NCI-H2196 (cell line): ENCODE data around the gene PRKN.
A peak's percentile ranks its signal among the peaks of the same experiment; 100 is the strongest.

Experiments
- DNase-seq: peaks from one replicate; lab custom pipeline; 2025; ENCODE audit not compliant: unreplicated experiment; lab: John Stamatoyannopoulos, UW

Gene PRKN

DNA sequence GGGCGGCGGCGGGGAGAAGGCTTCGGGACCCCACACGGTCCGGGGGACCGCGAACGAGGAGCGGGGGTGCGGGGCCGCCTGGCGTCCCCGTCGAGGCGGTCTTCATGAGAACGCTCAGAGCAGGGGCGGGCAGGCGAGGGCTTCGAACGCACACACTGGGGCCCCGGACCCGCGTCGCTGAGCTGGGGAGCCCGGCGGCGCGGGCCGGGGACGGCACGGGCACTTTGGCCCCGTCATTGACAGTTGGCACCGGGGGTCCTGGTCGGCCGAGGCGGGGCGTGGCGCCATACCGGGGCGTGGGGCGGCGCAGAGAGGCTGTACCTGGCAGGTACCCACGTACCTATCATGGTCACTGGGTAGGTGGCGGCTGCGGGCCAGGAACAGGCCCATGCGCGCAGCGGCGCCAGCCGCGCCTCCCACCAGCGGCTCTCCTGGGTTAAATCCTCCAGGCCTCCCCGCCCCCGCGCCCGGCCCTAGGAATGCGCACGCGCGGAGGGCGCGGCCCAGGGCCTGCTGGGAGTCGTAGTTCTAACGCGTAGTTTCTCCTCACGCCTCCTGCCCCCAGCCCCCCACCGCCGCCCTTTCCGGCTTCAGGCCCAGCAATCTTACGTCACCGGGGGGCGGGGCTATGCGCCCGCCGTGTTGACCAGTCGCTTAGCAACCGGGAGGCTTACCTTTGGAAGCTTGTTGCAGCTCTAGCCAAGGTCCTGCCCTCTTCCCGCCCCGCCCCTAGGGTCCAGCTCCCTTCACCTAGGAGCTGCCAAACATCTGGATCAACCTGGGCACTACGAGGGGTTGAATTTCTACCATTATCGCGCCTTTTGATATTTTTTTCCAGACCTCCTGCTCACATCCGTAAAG is at the start of gene PRKN, which contains the start of gene PACRG:
PRKN (minus strand) TSS at position 445 of the 861 bp plus-strand sequence.
PACRG (plus strand) TSS at position 653 of the 861 bp plus-strand sequence.
- peak; percentile 92 for DNase-seq

DNA sequence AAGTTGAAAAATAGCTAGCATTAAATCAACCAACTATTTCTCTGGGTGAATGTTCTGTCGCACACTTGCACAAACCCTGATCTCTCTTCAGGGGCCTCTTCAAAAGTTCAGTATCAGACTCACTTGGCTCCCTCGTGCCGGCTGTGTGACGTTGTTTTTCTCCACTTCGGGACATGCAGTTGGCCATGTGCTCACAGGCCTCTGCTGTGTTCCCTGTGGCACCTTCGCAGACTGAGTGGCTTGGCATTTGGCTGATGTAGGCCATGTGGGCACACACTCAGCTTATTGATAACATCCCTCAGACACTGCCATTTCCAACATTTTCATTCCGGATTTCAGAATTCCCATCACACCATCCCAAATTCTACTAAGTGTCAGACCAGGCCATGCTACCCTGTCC is 49.5 kb upstream of the PRKN start:
- DNase-seq, result no peak

DNA sequence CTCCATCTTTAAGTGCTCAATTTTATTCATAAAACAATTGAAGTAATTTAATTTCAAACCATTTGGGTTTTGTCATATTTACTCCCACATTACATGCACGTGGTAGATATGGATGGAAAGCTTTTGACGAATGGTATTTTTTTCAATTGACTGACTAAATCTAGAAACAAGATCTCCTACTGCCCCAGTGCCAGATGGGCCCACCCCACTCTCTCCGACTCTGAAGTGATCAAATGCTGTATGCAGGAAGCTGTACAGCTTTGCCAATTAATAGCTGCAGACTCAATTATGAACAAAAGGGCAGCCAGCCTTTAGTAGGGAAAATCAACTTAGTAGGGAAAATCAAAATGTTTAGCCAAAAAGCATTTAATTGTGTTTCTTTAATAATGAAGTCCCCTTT is 46.4 kb upstream of the PRKN start:
- no peak for DNase-seq

DNA sequence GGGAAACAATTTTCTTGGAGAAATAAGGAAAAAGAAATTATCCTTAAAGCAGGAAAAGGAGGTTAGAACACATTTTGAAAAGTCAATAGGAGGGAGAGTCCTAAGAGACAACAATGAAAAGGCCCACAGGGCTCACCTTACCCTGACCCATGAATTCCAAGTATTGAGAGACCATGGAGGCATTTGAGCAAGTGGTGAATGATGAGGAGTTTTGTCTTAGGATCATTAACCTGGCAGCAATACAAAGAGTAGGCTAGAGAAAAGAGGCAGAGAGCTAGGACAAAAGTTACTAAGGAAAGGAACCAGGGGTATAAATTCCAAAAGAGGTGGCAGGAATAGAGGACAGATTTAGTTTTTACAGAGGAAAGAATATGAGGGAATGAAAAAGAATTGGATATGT is 44.9 kb upstream of the PRKN start:
- DNase-seq, result no peak

DNA sequence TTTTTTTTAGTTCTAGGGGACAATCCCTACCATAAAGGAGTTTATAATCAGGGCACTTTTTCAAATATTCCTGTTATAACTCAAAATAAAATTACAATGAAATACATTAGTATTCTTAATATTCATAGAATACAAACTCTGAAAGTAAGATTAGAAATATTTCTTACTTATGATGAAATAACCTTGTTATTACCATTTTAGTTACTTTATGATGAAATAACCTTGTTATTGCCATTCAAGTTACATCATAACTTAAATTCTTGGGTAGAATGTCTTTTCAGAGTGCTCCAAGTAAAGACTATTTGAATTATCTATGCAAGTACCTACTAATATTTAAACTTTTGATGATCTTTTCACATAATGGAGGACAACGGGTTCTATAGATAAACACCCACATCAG is 43.4 kb upstream of the PRKN start:
- no peak for DNase-seq

DNA sequence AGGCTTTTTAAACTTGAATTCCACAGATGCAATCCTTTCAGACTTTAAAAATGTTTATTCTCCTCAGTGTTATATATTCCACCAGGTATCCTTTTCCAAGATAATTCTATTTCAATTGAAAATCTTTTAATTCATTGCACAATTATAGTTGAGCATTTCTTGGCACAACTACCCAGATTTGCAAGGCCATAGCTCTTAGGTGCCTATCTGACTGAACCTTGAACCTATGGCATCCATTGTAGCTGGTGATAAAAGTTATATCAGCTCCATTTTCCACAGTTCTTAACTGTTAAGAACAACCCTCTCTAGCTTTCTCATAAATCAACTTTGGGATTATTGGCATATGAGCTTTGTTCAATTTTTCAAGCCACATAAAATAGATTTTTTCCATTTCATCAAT is 42.6 kb upstream of the PRKN start:
- DNase-seq, result no peak

DNA sequence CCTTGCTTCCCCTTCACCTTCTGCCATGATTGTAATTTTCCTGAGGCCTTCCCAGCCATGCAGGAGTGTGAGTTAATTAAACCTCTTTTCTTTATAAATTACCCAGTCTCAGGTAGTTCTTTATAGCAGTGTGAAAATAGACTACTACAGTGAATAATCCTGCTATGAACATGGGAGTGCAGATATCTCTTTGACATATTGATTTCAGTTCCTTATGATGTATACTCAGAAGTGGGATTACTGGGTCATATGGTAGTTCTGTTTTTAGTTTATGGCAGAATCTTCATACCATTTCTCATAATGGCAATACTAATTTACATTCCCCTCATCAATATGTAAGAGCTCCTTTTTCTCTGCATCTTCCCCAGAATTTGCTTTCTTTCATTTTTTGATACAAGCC is 26.2 kb upstream of the PRKN start:
- no peak for DNase-seq

DNA sequence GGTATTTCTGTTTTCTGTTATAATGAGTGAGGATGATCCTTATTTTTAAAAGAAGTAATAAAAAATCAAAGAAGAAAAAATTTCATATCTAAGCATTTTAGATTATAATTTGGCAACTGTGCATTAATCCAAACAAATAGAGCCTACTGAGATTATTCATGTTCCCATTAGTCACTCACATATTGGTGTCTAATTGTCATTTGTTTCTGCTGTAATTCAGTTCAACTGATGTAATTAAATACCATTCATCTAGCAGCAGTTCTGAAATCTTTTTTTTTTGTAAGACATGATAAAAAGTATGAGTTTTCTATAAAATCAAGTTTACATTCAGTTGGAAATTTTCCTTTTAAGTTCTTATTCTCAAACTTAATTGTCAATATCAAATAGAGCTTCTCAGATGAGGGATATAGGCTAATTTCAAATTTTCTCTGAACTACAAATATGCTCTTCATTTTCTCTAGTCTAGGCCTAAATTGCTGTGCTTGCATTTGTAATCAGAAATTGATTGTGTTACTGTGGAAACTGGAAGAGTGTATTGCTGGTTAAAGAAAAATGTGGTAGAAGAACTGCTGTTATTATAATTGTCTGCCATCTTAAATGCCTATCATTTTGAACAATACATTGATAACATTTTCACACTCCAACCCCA is 23.8 kb upstream of the PRKN start:
- no peak for DNase-seq

DNA sequence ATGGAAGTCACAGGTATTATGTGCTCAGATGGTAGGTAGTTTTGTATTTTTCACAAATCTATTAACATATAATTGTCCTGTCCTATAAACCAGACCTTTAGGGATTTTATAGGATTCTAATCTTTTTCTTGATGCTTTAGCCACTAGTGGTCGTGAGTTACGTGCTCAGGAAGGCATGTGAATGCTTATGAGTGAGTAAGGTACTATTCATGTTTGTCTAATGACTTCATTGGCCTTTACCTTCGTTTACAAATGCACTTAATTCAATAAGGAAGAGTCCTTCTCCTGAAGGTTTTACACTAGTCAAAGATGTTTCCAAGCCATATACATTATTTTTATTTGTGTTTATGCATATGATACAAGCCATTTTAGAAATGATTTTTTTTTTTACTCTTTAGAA is 23.2 kb upstream of the PRKN start:
- no peak for DNase-seq

DNA sequence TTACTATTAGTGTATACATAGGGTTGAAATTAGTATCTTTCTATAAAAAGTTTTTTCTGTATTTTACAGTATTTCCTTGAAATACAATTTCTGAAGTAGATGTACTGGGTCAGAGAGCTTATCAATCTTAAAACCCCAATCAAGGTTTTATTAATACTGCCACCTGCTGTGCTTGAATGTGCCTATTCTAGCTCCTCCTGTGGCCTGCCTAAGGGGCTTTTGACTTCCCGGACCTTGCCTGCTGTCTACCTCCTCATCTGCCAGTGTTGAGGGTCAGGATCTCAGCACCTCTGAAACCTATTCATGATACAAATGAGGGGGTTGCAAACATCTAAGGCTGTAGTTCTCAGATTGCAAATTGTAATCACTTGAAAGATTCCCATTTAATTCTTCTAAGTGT is 9.4 kb upstream of the PRKN start:
- no peak for DNase-seq

DNA sequence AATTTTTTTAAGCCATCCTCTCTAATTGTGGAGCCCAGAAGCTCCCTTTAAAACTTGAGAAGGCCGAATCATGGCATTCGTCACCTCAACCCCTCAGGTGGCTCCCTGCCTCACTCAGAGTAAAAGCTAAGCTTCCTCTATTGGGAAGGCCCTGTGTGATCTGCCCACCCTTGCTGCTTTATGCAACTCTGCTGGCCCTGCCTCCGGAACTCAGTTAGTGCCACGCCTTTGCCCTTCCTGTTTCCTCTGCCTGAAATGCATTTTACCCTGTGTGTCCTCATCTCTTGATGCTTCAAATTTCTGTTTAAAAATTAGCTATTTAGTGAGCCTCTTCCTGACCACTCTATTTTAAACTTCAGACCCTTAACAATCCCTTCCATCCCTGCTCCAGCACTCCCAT is 5.9 kb upstream of the PRKN start:
- no peak for DNase-seq

DNA sequence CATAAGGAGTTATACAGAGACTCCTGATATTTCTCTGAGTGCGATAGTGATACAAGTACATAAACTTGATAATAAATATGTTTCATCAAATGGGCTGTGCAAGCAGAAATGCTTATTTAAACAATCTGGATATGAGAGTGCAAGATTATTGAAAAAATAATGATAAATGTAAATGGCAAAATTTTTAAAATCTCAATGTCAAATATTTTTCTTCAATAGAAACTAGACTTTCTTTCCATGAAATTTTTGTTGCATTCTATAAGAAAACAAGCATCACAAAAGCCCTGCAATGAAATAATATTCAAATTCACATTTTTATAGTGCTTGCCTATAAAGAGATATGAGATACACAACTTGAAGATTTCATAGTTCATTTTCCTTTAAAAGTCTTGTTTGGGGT is 2.9 kb upstream of the PRKN start:
- DNase-seq, result no peak

DNA sequence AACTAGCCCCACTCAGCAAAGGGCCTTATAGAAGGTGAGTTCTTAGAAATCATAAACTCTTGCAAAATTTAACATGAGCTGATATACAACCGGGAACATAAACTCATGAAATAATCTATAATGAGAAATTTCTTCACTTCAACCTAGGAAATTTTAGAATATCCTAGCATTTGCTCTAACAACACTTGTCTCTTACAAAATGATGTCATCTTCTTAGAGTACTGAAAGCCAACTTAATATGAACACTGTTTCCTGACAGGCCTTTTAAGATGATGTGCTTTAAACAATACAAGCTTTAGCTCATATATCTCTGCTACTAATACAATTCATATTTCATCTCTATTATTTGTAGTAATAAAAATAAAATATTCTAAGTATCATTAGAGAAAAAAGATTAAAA is 1.1 kb upstream of the PRKN start:
- DNase-seq, result no peak

DNA sequence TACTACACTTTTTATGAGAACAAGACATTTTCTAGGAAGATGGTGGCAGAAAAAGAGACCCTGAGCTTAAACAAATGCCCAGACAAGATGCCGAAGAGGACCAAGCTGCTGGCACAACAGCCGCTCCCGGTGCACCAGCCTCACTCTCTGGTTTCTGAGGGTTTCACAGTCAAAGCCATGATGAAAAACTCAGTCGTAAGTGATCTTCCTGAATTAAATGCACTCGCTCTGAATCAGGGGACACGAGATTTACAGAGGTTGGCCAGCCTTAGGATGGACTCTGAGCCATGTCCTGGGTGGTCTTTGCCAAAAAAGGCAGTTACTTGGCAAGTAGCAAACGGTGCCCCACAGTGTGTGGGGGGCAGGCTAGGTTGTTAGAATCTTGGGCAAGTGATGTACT is 631 bp upstream of the PRKN start:
- no peak for DNase-seq

DNA sequence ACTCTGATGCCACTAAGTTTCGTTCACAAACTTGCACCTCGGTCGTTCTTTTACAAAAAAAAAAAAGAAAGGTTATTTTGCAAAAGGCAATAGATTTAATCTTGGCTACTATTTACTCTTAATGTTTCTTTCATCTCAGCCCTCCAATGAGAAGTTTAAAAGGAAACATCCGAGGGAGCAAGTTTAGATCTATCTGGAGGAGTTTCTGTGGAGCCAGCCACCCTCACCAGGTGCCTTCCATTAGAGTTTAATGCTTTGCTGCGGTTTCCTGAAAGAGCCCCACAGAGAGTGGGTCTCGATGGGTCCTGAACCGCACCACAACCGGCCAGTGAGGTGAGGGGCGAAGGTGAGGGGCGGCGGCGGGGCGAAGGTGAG is 632 bp downstream of the PRKN start:
- no peak for DNase-seq

DNA sequence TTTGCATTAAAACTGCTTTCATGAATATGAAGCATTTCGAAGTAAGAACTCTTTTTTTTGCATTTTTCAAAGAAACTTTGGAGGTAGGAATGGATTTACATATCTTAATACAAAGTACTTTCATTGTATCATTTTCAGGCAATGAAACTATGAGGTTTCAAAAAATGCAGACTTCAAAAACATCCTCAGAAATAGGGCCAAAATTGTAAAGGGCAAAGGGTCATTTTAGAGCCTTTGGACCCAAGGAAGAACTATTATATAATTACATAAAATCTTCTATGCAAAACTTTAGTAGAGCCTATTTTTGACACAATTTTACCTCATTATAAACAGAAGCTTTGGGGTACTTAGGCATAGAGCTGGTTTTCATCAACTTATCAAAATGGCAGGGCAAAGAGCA is 4.9 kb downstream of the PRKN start:
- DNase-seq, result no peak

DNA sequence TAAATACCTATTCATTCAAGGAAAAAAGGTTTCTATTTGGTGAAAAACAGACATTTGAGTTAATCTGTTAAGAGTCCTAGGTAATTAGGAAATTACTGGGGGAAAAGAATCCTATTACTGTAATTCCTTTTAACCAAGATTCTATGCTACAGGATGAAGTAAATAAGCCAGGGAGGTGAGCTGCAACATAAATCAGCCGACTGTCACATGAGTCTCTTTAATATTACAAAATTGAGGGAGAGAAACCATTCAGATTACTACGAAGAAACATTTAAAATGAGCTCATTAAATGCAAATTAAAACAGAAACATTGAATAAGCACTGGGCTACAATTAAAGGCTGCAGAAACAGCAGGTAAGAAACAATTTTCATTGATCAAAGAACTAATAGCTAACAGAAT is 5.3 kb downstream of the PRKN start:
- no peak for DNase-seq

DNA sequence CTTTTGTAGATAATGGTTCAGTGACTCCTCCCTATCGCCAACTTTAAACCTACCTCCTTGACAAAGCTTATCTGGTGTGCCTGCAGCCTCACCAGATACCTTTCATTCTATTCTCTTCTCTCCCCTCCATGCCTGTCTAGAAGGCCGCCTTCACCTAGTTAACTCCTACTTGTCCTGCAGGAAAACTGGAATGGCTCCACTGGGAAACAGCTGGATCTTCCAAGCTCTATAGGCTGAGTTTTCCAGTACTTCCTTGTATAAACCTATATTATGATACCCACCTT is 6.2 kb downstream of the PRKN start:
- no peak for DNase-seq

DNA sequence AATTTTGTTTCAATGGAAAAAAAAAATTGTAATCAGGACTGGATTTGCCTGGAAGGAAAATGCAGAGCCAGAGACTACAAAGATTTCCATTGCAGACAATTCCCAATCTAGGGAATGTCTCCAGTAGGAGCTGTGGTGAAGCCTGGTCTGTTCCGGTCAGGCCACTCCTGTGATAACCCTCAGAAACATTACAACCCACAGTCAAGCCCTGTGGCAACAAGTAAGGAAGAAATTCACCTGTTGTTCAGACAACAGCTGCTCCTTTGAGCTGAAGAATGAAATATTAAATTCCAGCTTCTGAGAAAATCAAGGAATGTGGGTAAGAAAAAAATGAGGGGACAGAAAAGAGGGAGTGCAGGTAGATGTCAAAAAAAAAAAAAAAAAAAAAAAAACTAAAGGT is 8.0 kb downstream of the PRKN start:
- DNase-seq, result no peak

DNA sequence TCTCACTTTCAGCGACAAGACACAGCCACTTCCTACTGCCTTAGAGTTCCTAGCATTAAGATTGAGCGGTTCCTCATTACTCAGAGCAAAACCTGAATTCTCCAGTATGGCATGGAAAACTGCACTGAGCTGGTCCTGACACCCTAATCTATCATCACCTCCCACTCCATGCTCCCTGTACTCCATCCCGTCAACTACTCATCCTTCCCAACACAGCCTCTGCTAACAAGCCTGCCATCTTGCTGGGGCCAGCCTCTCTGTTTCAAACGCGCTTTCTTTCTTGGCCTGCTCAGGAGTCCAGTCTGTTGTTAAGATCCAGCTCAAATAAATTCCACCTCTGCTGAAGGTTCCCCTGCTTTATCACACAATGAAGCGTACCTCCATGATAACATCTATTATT is 12.0 kb downstream of the PRKN start:
- no peak for DNase-seq

DNA sequence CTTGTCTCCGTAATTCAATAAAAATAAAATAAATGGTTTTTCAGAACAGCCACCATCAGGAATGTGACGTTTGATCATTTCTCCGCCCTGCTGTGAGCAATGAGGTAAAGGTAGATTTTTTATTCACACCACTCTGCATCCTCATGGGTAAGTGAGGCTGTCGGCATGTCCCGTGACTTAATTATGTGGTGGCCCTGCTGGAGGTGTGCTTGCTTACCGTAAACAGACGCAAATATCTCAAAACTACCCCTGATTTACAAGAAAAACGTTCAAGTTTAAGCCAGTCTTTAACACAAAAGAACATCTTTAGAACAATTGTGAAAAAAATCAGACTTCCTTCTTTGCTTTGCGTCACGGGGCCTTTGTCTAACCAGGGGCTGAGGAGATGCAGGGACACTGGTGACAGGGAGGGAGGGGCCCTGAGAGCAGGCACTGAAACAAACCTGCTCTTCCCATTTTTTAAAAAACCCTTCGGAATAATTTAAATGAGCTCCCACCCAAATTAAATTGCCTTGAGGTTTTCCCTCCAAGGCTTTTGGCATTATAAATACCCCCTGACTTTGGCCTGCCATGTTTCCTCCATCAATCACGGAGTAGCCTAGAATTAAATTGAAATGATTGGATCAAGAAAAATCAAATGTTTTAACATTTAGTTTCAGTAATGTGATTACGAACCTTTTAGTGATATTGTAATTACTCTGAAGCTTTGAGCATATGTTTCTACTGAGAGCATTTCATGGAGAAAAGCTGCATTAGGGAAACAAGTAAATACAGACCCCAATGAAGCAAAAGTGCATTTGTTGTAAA is 13.4 kb downstream of the PRKN start:
- no peak for DNase-seq

DNA sequence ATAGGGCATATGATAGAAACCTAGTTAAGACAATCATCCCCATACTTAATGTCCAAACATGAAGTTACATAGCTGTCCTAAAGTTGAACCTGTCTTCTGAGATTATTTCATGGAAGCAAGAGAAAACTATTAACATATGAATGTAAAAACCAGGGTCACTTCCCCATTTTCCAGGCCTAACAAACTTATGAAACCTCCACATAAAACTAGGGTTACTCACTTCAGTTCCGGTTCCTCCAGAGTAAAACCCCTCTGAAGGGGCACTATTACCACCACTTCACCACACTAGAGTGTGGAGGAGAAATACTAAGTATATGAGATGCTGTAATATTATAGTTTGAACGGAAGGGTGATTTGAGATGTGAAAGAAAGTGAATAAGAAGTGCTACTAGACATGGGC is 14.9 kb downstream of the PRKN start:
- DNase-seq, result no peak
